ENCODE data around the gene RNF5.
A peak's percentile ranks its signal among the peaks of the same experiment; 100 is the strongest.
"Not testable (repeated sequence)": the region's sequence is repeated elsewhere in the genome, so short reads cannot be mapped to it uniquely, and the experiment has no call there.

RNF5 gene

DNA sequence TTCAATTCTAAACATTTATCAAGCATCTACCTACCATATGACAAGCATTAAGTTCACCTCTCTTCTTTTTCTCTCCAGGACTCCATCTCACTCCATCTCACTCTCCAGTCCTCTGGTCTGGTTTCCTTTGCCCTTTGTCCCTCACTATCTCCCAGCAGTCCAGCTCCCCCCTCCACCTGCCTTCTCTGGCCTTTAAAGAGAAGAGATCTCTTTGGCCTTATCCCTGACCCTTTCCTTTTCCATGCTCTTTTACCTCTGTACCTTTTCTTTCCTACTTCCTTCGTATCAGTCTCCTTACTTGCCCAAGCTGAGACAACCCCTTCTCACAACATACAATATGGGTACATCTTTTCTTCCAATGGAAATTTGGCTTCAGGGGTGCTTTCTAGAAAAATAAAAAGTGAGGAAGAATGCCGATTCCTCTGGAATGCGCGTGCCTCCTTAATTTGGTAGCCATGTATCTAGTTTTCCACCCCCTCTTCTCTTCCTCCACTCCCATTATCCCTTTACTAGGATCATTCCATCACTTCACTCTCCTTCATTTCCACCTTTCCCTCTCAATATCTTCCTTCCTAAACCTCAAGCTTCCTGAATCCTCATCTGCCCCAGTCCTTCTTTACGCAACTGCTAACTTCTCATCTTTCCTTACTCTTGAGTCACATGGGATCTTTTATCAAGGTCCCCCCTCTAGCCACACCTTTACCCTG is 1.6 kb upstream of the RNF5 start:
- DNase-seq: peak; percentile 82

DNA sequence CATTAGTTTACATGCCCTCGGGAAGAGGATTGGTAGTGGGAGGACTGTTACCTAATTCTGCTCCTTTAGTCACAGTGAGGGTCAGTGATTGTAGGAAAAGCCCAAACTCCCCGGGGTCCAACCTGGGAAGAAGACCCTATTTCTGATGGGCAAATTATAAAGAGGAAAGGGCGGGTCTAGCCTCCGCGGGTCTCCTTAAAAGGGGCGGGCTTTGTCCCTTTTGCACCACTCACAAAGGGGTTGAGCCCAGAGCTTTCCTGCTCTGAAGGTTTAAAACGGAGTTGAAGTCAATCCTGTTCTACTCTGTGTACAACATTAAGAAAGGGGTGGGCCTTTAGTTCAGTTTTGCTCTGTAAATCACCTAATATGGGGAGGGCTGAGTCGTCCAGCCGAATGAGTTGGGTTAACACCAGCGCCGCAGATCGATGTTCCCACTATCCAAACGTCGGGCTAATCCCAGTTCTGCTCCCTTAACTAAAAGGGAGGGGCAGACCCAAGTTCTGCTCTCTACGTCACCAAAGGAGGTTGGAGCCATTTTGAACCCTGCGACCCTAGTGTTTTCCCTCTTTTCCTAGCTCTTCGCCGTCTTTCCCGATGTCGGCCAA is 920 bp upstream of the RNF5 start:
- no peak for DNase-seq

DNA sequence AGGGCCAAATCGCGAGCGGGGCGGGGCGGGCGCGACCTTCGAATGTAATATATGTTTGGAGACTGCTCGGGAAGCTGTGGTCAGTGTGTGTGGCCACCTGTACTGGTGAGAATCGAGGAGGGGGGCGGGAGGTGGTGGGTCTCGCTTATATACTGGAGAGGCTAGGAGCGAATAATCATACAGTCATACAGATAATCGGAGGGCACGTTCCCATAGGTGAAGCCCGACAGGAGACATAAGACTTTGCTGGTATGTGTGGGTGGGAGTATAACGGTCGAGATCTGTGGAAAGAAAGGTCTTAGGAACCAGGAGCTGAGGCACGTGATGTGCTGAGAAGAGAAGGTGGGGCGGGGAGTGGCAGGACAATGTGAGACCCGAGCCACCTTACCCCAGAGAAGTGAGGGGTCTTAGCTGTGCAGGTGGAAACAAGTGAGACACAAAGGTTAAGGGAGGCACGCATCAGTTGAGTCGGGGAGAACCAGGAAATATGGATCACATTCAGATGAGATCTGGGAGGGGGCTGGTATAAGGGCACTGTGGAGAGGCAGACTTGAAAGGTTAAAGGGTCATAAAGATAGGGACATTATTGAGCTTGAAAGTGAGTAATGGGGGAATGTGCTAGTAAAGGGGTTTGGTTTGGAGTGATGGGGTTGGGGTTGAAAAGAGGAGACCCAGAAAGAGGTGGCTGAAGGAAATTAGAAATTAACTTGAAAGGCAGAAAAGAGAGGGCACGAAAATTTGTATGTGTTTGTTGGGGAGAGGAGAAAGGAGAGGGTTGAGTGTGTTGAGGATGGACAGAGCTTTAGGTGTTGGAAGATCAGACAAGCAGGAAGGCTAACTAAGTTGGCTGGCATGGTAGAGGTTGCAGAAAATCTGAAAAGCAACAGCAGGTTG is 589 bp downstream of the RNF5 start:
- no peak for DNase-seq

DNA sequence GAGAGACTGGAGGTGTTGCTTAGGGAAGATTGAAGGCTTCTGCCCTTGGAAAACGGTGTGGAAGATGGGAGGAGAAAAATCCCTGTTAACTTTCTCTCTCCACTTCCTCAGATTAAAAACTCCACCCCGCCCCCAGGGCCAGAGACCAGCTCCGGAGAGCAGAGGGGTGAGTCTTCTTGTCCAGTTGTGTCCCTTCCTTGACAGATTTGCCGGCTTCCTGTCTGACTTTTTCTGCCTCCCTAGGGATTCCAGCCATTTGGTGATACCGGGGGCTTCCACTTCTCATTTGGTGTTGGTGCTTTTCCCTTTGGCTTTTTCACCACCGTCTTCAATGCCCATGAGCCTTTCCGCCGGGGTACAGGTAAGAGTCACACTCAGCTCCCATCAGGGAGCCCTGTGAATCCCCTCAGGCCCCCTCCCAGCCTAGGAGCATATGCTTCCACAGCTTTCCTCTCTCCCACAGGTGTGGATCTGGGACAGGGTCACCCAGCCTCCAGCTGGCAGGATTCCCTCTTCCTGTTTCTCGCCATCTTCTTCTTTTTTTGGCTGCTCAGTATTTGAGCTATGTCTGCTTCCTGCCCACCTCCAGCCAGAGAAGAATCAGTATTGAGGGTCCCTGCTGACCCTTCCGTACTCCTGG is 1.7 kb downstream of the RNF5 start:
- no peak for DNase-seq

DNA sequence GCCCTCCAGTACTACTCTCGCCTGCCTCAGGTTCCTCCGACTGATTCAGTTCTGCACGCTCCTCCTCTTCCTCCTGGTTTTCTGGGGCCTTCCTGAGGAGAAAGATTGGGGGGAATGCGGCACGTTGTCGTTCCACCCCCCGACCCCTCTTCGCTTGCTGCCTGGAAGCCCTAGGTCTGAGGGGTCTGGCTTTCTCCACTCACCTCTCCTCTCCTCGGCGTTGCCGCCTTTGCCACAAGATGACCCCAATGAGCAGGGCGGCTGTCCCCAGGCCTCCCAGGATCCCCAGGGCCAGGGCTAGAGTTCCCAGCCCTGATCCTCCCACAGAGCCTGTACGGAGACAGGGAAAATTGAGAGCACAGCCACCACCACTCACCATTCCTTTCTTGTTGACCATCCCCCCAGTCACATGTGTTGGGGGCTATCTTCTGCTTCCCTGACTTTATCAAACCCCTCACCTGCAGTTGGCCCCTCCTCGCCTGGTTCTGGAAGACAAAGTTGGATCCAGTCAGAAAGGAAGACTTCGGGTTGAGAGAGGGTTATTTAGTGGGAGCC is 3.0 kb downstream of the RNF5 start:
- DNase-seq: no peak

- DNase-seq: no peak
Observed at GRCh38 chr6:32181915-32182529, 3.8 kb downstream of the RNF5 start.

GRCh38 chr6:32182555-32182981 is 4.4 kb downstream of the RNF5 start:
- DNase-seq: no peak

- DNase-seq: no peak
Observed at GRCh38 chr6:32183030-32183429, 4.8 kb downstream of the RNF5 start.

GRCh38 chr6:32183483-32184083 is 5.4 kb downstream of the RNF5 start:
- DNase-seq: no peak

DNA sequence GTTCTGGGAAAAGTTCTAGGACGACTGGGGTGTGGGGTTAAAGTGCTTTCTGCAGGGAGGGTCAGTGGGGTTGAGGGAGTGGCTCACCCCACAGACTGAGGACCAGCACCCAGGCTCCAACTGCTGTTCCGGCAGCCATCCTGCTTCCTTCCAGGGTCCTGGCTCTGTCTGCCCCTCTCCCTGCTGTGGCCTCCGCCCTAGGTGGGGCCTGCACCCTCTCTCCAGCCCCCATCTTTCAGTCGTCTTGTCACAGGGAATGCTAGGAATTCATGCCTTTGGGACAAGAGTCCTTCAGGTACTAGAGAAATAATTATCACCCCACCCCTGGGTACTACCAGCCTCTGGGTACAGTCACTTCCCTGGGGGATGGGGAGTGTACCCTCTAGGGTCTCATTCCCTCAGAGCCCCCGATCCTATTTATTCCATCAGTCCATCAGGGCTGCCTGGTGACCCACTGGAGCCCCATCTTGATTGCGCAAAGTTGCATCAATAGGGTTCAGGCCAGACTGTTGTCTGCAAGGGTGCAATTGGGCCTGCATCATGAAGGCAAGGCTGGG is 6.0 kb downstream of the RNF5 start, which contains the start of gene AGER:
Gene AGER (minus strand): TSS at position 170 of the 557 bp plus-strand sequence. CDS start 31 bp downstream, at position 139.
- DNase-seq: no peak

GRCh38 chr6:32185681-32186131 is 7.5 kb downstream of the RNF5 start:
- peak; percentile 85 for DNase-seq

DNA sequence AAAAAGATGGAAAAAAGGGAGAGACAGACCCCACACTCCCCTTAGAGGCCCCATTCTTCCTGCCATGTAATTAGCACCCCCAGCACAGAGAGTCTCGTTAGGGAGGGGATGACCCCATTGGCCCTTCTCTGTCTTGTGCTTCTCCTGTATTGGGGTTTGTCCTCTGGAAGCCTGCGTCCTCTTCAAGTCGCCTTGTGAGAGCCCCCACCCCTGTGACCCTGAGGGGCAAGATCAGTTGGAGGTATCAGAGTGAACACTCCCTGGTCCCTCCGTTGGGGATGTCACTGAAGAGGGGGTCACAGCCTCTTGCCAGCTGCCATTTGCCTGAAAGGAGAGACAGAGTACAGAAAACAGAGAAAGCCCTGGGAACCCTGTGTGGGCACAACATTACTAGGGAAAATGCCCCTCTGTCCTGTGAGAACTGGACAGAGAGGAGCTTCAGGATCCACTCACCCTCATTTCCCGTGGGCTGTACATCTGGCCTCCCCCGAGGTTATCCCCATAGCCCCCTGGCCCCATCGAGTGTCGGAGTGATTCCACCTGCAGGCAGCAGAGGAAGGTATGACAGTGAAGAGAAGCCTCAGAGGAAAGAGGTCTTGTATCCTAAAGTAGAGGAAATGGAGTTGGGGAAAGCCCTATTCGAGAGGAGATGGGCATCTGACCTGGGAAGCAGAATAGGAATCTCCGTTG is 8.1 kb downstream of the RNF5 start:
- DNase-seq: not testable (repeated sequence)

- no peak for DNase-seq
Observed at GRCh38 chr6:32187009-32187709, 9.0 kb downstream of the RNF5 start.

GRCh38 chr6:32187725-32188380 is 9.6 kb downstream of the RNF5 start:
- not testable (repeated sequence) for DNase-seq

DNA sequence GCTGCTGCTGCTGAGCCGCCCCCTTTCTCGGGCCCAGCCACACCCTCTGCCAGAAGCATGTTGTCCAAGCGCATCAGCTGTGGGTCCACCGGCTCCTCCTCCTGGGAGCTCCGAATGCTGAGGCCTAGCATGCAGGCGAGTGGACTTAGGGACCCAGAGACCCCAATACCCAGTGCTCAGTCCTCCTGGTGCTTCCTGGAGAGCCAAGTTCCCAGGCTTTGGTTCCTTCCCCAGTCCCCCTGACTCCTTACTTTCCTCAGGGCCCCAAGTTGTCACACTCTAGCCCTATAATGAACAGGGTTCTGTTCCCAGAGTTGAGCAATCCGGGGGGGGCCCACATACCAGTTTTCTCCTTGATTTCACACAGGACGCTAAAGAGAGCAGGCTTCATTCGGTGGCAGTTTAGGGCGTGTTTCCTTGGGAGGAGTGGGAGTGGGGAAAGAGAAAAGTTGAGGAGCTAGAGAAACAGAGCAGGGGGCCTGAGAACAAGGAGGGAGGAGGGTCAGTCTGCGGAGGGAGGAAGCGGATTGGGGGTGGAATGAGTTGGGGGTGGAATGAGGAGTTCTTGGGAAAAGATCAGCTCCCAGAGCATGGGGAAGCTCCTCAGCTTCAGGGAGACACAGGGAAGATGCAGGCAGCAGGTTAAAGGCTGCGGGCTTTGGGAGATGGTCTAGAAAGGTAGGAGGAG is 10.3 kb downstream of the RNF5 start:
- no peak for DNase-seq

GRCh38 chr6:32189069-32189741 is 11.0 kb downstream of the RNF5 start:
- DNase-seq: no peak

DNA sequence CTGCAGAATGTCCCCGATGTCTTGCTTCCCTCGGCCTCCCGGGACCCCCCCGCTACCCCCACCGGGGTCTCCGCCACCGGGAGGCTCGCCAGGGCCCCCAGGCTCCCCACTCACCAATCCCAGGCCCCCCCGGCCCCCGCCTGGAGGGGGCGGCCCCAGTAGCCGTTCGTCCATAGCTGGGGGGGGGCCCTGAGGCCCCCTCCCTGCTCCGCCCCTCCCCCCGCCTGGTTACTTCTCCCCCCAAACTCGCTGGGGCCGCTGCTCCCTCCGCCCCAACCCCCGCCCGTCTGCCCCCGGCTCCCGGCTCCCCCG is 11.5 kb downstream of the RNF5 start:
- no peak for DNase-seq

DNA sequence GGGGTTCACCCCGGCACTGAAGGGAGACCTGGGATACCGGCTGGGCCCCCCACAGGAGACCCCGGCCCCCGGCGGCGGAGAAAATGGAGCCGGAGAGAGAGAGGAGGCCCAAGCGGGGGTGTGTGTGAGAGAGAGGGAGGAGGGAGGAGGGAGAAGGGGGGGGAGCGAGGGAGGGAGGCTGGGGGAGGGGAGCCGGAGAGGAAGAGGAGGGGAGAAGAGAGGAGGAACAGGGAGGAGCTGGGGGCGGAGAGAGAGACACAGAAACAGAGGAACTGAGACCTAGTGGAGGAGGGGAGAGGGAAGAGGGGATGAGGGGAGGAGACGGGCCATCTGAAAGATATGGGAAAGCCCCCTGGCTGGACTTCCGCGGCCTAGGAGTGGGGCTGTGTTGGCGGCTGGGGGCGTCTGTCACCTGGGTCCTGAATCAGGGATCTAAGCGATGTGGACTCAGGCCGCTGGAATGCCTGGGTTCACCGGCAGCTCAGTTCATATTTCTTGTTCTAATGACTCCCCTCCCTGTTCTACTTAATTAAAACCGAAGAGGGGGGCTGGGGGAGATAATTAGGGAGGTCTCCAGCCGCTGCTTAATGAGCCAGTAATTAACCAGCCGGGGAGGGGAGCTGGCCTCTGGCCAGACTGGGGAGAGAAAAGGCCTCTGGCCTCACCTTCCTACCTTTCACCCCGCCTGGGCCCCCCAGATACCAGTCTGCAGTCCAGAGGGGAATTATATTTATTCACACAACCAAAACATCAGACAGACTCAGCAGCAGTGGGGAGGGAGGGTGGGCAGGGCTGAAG is 12.0 kb downstream of the RNF5 start, which contains the start of gene PBX2:
Gene PBX2 (minus strand): TSS at position 149 of the 798 bp plus-strand sequence. CDS start 287 bp downstream, outside the sequence.
- peak; percentile 67 for DNase-seq

All from NCI-H226 (cell line).